Inflammatory macrophage treated with lipopolysaccharide for 1 hour (primary cell): Measurements from ENCODE around the gene SLC4A2.
"Not testable (repeated sequence)": the region's sequence is repeated elsewhere in the genome, so short reads cannot be mapped to it uniquely, and the experiment has no call there.

Experiments
- DNase-seq, 2 donors: peaks; one replicate each; pipeline ENCODE4 v3.0.0-alpha.2; 2020 to 2022

The SLC4A2 gene, protein sequence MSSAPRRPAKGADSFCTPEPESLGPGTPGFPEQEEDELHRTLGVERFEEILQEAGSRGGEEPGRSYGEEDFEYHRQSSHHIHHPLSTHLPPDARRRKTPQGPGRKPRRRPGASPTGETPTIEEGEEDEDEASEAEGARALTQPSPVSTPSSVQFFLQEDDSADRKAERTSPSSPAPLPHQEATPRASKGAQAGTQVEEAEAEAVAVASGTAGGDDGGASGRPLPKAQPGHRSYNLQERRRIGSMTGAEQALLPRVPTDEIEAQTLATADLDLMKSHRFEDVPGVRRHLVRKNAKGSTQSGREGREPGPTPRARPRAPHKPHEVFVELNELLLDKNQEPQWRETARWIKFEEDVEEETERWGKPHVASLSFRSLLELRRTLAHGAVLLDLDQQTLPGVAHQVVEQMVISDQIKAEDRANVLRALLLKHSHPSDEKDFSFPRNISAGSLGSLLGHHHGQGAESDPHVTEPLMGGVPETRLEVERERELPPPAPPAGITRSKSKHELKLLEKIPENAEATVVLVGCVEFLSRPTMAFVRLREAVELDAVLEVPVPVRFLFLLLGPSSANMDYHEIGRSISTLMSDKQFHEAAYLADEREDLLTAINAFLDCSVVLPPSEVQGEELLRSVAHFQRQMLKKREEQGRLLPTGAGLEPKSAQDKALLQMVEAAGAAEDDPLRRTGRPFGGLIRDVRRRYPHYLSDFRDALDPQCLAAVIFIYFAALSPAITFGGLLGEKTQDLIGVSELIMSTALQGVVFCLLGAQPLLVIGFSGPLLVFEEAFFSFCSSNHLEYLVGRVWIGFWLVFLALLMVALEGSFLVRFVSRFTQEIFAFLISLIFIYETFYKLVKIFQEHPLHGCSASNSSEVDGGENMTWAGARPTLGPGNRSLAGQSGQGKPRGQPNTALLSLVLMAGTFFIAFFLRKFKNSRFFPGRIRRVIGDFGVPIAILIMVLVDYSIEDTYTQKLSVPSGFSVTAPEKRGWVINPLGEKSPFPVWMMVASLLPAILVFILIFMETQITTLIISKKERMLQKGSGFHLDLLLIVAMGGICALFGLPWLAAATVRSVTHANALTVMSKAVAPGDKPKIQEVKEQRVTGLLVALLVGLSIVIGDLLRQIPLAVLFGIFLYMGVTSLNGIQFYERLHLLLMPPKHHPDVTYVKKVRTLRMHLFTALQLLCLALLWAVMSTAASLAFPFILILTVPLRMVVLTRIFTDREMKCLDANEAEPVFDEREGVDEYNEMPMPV

DNA sequence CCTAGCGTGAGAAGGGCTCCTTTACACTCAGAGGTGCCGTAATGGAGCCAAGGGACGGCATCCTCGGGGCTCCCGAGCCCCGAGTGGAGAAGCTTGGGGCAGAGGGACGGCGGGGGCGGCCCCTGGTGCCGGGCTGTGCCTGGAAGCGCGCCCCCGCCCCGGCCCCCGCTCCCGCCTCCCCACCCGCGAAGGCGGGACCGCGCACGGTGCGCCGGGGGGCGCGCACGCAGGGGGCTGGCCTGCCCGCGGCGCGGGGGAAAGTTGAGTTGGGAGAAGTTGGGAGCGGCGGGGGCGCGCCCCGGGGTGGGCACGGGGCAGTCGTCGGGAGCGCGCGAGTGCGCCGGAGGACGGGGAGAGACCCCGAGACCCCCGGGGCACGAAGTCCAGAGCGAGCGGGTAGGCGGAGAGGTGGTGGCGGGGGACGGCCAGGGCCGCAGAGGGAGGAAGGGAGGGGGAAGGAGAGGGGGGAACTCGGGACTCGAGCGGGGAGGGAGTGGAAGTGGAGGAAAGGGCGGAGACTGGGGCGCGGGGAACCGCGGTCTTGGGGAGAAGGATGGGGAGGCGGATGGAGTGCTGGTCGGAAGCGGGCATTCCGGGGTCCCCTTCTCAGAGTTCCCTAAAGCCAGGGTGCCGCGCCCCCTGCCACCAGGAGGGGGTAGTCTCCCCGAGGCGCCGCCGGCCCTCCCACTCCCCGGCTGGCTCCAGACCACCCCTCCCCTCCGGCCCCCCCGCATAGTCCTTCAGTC lies at the start of gene SLC4A2:
SLC4A2 (plus strand) TSS at position 223 of the 746 bp plus-strand sequence. CDS start 2,399 bp downstream, outside the sequence.
- DNase-seq, result peak; percentile 29 to 51

DNA sequence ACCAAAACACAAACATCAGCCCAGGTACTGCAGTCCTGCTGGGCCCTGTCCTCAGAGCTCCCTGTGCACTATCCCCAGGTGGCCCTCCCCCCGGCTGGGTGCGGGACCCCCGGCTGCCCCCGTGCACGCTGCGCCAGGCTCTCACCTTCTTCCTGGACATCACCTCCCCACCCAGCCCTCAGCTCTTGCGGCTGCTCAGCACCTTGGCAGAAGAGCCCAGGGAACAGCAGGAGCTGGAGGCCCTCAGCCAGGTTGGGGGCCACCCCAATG lies 49.4 kb upstream of the SLC4A2 start:
- DNase-seq, result no peak

DNA sequence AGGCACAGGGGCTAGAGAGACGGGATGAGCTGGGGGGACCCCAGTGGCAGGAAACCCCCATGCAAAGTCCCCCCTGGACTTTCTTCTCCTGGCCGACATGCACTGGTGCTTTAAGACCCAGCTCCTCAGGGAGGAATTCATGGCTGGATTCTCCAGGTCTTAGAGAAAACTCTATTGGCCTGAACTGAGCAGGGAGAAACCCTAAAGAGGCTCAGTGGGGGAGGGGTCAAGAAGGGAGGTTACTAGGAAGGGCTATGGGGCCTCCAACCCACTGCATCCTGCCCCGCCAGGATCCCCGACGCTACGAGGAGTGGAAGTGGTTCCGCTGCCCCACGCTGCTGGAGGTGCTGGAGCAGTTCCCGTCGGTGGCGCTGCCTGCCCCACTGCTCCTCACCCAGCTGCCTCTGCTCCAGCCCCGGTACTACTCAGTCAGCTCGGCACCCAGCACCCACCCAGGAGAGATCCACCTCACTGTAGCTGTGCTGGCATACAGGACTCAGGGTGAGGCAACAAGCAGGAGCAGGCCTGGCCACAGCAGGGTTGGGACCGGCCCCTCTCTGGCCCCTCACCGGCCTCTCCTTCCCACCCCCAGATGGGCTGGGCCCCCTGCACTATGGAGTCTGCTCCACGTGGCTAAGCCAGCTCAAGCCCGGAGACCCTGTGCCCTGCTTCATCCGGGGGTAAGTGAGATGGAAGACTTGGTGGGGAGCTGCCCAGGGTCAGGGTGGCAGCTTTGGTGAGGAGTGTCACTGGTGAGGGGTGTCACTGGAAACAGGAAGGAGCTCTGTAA lies 48.9 kb upstream of the SLC4A2 start:
- DNase-seq, result peak in 1 of 2 donors; percentile 34

DNA sequence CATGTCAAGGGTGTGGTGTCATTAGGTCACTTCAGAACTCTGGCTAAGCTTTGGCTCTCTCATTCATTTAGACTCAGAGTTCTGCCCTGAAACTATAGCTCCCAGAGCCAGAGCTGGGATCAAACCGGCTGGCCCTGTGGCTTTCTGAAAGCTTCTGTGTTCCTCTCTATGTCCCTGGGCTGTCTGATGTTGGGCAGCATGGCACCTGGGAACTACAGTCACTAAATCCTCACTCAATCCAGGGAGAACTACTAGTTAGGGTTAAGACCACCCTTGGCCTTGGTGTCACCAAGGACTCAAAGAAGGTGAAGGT lies 48.3 kb upstream of the SLC4A2 start:
- DNase-seq, result peak in 1 of 2 donors; percentile 47

DNA sequence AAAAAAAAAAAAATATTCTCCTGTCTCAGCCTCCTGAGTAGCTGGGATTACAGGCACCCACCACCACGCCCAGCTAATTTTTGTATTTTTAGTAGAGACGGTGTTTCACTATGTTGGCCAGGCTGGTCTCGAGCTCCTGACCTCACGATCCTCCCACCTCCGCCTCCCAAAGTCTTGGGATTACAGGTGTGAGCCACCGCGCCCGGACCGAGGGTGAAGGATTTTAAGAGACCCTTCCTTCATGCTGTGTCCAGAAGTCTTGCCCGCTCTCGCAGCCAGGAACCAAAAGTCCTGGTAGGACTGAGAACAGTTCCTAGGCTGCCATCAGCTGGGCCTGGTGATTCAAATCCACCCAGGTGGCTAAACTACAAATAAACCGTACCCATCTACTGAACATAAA lies 47.8 kb upstream of the SLC4A2 start:
- not testable (repeated sequence) for DNase-seq

DNA sequence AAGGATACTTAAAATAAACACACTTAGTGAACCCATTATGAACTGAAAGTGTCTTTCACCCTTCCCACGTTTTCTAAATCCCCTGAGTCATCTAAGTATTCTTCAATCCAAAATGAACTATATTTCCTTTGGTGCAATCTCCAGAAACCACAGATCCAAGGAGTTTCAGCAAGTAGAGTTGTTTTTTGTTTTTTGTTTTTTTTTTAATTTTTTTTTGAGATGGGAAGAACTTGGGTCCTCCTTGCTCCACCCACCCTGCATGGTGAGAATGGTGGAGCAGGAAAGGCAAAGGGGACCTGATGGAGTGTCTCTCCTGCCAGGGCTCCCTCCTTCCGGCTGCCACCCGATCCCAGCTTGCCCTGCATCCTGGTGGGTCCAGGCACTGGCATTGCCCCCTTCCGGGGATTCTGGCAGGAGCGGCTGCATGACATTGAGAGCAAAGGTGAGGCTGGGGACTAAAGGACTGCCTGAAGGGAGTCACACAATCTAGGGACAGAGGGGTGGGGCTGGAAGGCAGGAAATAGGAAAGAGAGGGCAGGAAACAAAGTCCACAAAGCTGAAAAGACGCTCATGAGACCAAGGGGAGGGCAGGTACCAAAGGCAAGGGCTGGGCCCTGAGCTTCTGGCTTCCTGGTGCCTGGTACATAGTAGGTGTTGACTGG lies 47.2 kb upstream of the SLC4A2 start:
- DNase-seq, result no peak

DNA sequence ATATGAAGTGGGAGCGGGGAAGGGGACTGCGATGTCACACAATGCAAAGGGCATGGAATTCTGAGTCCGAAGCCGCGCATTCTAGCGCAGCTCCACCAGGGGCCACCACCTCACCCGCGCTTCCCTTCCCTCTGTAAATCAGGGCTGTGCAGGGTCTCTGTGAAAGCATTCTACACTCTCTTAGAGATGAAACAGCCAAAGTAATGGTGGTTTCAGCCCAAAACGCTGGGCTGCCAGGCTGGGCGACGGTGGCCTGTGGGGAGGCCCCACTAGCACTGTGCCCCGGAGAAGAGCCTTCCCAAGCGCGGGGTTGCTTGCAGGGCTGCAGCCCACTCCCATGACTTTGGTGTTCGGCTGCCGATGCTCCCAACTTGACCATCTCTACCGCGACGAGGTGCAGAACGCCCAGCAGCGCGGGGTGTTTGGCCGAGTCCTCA lies 46.5 kb upstream of the SLC4A2 start:
- no peak for DNase-seq

DNA sequence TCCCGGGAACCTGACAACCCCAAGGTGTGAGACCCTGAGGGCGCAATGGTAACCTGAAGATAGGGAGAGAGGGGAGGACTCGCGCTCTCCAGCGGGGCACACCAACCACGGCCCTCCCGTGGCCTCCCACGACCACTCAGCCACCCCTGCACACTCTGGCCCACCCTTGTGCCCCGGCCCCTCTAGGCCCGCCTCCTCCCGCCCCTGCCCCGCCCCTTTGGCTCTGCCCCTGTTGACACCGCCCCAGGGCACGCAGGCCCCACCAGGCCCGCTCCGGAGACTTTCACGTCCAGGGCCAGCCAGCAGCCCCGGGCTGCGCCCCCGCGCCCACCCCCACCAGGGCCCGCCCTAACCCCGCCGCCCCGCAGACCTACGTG lies 46.0 kb upstream of the SLC4A2 start:
- DNase-seq, result no peak

DNA sequence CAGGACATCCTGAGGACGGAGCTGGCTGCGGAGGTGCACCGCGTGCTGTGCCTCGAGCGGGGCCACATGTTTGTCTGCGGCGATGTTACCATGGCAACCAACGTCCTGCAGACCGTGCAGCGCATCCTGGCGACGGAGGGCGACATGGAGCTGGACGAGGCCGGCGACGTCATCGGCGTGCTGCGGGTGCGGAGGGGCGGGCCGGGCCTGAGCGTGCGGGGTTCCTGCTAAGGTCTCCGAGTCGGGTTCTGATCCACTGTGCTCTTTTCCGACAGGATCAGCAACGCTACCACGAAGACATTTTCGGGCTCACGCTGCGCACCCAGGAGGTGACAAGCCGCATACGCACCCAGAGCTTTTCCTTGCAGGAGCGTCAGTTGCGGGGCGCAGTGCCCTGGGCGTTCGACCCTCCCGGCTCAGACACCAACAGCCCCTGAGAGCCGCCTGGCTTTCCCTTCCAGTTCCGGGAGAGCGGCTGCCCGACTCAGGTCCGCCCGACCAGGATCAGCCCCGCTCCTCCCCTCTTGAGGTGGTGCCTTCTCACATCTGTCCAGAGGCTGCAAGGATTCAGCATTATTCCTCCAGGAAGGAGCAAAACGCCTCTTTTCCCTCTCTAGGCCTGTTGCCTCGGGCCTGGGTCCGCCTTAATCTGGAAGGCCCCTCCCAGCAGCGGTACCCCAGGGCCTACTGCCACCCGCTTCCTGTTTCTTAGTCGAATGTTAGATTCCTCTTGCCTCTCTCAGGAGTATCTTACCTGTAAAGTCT lies 45.5 kb upstream of the SLC4A2 start:
- peak in 1 of 2 donors; percentile 42 for DNase-seq

DNA sequence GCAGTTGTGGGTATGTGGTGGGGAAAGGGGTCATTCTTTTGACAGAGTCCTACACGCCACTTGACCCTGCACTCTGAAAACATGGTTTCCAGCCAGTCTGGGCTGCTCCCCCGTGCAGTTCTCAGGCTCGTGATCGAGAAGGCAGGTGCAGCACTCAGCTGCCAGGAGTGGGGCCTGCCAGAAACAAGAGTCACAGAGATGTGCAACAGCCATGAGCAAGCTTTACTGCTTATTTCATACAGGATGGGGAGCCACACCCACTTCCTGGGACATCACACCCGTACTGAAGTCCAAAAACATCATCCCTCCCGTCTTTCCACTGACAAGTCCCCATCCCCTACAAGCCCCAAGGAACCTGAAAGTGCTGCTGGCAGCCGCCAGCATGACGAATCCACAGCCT lies 44.4 kb upstream of the SLC4A2 start:
- DNase-seq, result peak in 1 of 2 donors; percentile 12

DNA sequence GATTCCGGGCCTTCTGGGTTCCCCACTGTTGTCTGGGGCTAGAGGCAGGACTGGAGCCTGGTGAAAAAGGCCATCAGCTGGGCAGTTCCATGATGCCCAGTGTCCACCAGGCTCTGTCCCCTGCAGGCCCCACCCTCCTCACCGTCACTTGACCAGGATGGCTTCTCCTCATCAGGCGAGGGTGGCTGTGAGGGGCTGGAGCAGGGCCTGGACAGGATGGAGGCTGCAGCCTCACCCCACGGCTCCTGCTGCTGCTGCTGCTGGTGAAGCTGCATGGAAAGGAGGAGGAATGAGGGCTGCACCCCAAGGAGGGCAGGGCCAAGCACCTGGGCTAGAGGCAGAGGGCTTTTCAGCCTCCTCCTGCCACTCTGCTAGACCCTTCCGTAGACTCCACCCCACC lies 43.4 kb upstream of the SLC4A2 start:
- DNase-seq, result no peak

DNA sequence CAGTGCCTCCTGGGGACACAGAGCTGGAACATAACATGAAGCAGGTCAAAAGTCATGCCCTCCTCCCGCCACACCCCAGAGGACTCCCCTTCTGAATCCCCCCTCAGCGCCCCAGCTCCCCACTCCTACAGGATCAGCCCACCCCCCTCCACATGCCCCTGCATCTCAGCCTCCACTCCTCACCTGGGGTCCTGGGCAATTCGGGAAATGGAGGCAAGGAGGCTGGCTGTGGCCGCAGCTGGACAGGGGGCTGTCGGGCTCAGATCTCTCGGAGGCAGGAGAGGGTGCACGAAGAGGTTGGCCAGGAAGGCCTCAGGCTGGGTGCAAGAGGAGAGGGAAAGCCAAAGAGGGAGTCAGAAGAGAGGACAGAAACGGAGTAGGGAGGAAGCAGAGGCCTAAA lies 42.9 kb upstream of the SLC4A2 start:
- DNase-seq, result no peak

DNA sequence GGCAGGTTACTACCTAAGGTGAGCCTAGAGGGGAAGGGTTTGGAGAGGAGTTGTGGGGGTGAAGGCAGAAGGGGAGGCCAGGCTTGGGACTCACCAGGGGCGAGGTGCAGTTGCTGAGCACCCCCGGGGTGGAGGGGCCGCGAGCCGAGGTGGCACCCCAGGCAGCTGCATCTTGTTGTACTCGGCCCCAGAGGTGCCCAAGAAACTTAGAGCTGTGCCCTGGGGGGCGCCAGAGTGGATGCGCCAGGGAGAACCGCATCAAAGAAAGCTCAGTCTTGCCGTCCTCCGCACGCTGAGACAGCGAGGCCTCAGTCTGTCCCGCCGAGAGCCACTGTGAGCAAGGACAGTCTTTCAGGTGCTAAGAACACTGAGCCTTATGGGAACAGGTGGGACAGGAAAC lies 42.4 kb upstream of the SLC4A2 start:
- no peak for DNase-seq

DNA sequence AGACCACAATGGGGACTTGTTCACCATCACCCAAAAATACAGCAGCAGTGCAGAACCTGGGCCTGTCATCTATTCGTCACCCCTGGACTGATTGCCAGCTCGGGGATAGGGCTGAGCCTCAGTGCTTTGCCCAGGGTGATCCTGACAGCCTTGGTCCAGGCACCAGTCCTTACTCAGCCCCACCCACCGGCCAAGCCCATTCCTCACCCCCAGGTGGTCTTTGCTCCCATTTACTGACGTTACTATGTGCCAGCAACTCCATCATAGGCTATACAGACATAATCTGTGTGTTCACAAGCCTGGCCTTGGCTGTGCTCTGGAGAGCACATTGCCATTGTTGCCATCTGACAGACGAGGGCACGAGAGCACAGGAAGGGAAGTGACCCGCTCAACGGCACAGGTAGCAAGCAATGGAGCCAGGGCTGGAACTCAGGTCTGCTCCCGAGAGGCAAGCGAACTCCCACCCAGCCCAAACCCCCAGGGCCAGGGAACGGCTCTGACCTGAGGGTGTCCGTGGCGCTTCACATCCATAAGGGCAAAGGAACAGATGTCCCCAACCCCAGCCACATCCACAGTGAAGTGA lies 41.9 kb upstream of the SLC4A2 start:
- no peak for DNase-seq

DNA sequence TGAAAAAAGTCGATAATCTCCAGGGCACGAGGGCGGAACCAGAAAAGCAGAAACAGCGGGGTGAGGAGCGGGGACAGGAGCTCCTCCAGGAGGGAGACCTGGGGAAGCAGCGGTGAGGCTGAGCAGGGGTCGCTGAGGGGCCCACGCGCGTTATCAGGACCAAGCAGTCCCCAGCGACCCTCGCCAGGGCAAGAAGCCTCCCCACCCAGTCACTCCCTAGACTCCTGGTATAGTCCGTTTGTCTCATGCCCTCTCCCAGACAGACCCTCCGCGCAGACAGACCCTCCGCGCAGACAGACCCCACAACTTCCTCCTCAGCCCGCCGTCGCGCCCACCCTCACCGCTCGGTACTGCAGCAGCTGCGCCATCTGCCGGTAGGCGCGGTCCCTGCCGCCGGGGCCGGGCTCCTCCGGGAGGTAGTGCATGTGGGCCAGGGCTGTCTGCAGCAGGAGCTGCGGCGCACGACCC lies 41.4 kb upstream of the SLC4A2 start:
- peak in 1 of 2 donors; percentile 63 for DNase-seq

DNA sequence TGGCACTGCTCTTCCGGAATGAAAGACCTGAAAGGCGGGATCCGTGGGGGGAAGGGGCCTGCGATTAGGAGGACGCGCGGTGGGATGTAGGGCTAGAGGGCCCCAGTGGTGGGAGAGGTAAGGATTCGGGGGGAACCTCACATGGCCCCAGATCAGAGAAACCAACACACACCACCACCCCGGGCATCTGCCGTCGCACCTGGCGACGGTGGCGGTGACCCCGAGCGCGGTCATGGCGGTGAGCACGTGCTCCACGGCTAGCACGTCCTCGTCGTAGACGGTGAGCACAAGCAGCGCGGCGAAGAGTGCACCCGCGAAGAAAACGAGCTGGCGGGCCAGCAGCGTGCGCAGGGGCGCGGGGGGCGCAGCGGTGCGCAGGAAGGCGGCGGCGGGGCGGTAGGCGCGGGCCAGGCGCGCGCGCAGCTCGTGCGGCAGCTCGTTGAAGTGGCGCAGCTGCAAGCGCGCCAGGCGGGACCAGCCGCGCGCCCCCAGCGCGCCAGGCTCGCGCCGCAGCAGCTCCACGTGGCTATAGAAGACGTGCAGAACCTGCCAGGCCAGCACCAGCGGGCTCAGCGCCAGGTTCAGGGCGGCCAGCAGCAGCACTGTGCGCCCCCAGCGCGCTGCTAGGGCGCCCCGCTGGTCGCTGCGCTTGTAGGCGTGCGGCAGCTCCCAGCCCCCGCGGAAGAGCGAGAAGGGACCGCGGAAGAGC lies 40.8 kb upstream of the SLC4A2 start:
- DNase-seq, result no peak

DNA sequence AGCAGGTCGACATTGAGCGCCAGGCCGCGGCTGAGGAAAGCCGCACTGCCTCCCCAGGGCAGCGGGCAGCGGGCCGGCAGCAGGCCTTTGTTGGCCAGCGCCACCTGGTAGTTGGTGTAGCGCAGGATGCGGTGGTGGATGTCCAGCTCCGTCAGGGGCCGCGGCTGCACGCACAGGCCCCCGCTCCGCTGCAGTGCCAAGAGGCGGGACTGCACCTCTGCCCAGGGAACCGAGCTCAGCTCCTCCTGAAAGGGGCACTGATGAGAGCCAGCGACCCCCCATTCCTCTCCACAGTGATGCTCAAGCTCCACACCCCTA lies 40.3 kb upstream of the SLC4A2 start:
- DNase-seq, result no peak

DNA sequence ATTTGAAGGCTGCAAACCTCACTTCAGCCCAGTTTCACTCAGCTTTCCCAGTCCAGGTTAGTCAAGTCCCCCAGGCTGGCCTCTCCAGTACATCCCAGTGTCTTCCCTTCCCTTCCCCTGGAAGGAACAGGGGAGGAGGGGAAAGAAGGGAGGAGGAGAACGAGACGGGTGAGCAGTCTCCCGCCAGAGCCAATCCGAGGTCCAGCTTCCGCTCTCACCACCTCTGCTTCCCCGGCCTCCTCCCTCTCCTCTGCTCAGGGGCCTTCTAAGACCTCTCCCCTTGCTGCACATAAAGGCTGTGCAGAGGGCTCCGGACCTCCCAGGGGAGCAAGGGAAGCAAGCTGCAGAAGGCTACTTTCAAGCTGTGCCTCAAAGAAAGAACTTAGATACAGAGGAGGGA lies 39.2 kb upstream of the SLC4A2 start:
- DNase-seq, result no peak

DNA sequence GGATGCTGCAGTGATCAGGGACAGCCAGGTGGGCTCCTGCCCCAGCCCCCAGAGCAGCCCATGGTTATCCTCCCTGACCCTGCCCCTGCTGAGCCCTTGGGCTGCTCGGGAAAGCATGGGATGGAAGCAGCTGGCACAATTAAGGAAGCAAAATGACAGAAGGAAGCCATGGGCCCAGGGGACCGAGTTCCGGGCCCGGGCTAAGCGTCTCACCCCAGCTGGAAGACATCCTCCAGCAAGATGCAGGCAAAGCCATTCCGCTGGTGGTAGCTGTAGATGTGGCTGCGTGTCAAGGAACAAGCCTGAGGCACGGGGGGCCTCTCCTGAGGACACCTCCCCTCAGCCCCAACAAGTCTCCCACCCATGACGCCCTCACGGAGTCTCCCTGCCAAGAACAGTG lies 36.2 kb upstream of the SLC4A2 start:
- DNase-seq, result no peak
